RWPE2 (cell line): ENCODE results near the gene ARFGEF3.
"Not testable (repeated sequence)": the region's sequence is repeated elsewhere in the genome, so short reads cannot be mapped to it uniquely, and the experiment has no call there.

Experiments
- ATAC-seq: fragments of 200-7000 bp; cut with Tn5 transposase; 3 replicates; pipeline ENCODE4 v1.9.1; 2021; ENCODE audit warnings: low read depth
- DNase-seq: peaks from one replicate; pipeline ENCODE4 v3.0.0-alpha.2; 2020; ENCODE audit warnings: low spot score
- H3K27ac ChIP-seq: fragments of 450-650 bp; 2 replicates; pipeline ENCODE4 v1.5.1; 2017; ENCODE audit warnings: mild to moderate bottlenecking; ENCODE audit not compliant: poor library complexity, severe bottlenecking
- H3K27me3 ChIP-seq: fragments of 250-450 bp; sonication (Bioruptor Pico); 2 replicates; pipeline ENCODE4 v1.5.1; 2021; ENCODE audit warnings: mild to moderate bottlenecking, moderate library complexity; ENCODE audit not compliant: insufficient read depth, poor library complexity, severe bottlenecking
- H3K36me3 ChIP-seq: fragments of 250-450 bp; sonication (Bioruptor Pico); 2 replicates; pipeline ENCODE4 v1.5.1; 2020; ENCODE audit warnings: low read depth, mild to moderate bottlenecking, moderate library complexity
- H3K4me1 ChIP-seq: fragments of 250-450 bp; sonication (Bioruptor Pico); 2 replicates; pipeline ENCODE4 v1.5.1; 2021; ENCODE audit warnings: mild to moderate bottlenecking, moderate library complexity; ENCODE audit not compliant: insufficient read depth, poor library complexity, severe bottlenecking
- H3K4me3 ChIP-seq: fragments of 250-450 bp; sonication (Bioruptor Pico); 2 replicates; pipeline ENCODE4 v1.5.1; 2021; ENCODE audit warnings: mild to moderate bottlenecking, moderate library complexity; ENCODE audit not compliant: severe bottlenecking
- H3K9me3 ChIP-seq: fragments of 250-450 bp; sonication (Bioruptor Pico); 2 replicates; pipeline ENCODE4 v1.5.1; 2021; ENCODE audit warnings: mild to moderate bottlenecking, moderate library complexity; ENCODE audit not compliant: severe bottlenecking
- TF ChIP-seq, protein P1 (sequence below): fragments of 450-650 bp; IDR thresholded peaks from one replicate; pipeline ENCODE4 v1.5.1; 2017; ENCODE audit warnings: mild to moderate bottlenecking, moderate library complexity; ENCODE audit not compliant: poor library complexity, severe bottlenecking

The ARFGEF3 gene

DNA sequence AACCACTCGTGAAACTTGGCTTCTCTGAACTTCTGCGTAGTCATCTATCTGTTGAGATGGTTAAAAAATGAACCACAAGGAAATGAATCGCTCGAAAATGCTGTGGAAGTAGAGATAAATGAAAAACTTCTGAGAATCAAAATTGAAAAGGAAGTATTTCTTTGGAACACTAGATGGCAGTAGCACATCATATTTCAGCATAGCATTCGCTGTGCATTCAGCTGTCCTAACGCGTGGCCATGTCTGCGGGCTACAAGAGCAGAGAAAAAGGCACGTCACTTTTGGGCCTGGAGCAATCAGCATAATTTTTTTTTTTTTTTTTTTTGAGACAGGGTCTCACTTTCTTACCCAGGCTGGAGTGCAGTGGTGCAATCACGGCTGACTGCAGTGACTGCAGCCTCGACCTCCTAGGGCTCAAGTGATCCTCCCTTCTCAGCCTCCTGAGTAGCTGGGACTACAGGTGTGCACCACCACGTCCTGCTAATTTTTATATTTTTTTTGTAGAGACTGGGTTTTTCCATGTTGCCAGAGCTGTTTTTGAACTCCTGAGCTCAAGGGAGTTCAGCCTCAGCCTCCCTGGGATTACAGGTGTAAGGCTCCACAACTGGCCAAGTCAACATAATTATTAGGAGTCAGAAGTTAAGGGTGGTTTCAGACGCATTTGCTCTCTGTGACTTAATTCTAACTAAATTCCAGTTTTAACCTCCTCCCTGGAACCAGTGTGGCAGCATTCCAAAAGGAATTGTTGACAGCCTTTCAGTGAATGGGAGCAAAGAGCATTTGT lies 45.7 kb upstream of the ARFGEF3 start:
- H3K9me3 ChIP-seq = no peaks in the 10 kb centered on the region
- TF ChIP-seq, protein P1, sequence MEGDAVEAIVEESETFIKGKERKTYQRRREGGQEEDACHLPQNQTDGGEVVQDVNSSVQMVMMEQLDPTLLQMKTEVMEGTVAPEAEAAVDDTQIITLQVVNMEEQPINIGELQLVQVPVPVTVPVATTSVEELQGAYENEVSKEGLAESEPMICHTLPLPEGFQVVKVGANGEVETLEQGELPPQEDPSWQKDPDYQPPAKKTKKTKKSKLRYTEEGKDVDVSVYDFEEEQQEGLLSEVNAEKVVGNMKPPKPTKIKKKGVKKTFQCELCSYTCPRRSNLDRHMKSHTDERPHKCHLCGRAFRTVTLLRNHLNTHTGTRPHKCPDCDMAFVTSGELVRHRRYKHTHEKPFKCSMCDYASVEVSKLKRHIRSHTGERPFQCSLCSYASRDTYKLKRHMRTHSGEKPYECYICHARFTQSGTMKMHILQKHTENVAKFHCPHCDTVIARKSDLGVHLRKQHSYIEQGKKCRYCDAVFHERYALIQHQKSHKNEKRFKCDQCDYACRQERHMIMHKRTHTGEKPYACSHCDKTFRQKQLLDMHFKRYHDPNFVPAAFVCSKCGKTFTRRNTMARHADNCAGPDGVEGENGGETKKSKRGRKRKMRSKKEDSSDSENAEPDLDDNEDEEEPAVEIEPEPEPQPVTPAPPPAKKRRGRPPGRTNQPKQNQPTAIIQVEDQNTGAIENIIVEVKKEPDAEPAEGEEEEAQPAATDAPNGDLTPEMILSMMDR = peak; percentile 81
- ATAC-seq (peak; percentile 73), DNase-seq (no peak)
- H3K27me3 ChIP-seq = no peaks in the 10 kb centered on the region
- H3K27ac ChIP-seq = no peak overlapping the region
- no peaks in the 10 kb centered on the region for H3K4me1 ChIP-seq
- H3K36me3 ChIP-seq = no peaks in the 10 kb centered on the region
- no peak overlapping the region for H3K4me3 ChIP-seq

DNA sequence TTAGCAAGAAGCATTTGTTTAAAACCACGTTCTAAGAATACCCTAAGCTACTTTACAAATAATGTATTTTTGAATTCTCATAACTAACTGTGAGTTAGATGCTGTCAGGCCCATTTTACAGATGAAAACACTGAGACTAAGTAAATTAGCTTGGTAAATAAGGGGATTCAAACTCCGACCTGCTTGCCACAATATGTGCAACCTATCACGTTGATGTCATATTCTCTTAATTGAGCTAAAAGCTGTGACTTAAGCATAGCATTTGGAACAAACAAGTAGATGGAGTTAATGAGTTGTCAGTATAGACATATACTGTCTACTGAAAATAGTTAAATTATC lies 45.1 kb upstream of the ARFGEF3 start:
- Histone ChIP-seq H3K9me3 (no peaks in the 10 kb centered on the region), H3K27ac (no peak overlapping the region), H3K4me3 (no peak overlapping the region), H3K36me3 (no peaks in the 10 kb centered on the region), H3K4me1 (no peaks in the 10 kb centered on the region), H3K27me3 (no peaks in the 10 kb centered on the region)
- ATAC-seq = no peak
- TF ChIP-seq, protein P1 = no peak
- no peak for DNase-seq

- TF ChIP-seq, protein P1 = no peak
- Histone ChIP-seq H3K4me1 (no peaks in the 10 kb centered on the region), H3K27me3 (no peaks in the 10 kb centered on the region), H3K27ac (no peak overlapping the region), H3K36me3 (no peaks in the 10 kb centered on the region), H3K4me3 (no peak overlapping the region), H3K9me3 (no peaks in the 10 kb centered on the region)
- DNase-seq = no peak
- ATAC-seq = no peak
Observed at GRCh38 chr6:138117376-138117914, 44.3 kb upstream of the ARFGEF3 start.

DNA sequence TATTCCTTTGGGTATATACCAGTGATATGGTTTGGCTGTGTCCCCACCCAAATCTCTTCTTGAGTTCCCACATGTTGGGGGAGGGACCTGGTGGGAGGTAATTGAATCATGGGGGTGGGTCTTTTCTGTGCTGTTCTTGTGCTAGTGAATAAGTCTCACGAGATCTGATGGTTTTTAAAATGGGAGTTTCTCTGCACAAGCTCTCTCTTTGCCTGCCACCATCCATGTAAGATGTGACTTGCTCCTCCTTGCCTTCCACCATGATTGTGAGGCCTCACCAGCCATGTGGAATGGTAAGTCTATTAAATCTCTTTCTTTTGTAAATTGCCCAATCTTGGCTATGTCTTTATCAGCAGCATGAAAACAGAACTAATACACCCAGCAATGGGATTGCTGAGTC lies 42.5 kb upstream of the ARFGEF3 start:
- not testable (repeated sequence) for H3K4me3 ChIP-seq, H3K36me3 ChIP-seq, H3K4me1 ChIP-seq, DNase-seq, H3K27me3 ChIP-seq, ATAC-seq, H3K9me3 ChIP-seq, H3K27ac ChIP-seq

- DNase-seq (no peak), ATAC-seq (no peak)
- Histone ChIP-seq H3K4me3 (no peak overlapping the region), H3K9me3 (no peaks in the 10 kb centered on the region), H3K27me3 (no peaks in the 10 kb centered on the region), H3K4me1 (no peaks in the 10 kb centered on the region), H3K27ac (no peak overlapping the region), H3K36me3 (no peaks in the 10 kb centered on the region)
- TF ChIP-seq, protein P1 = no peak
Observed at GRCh38 chr6:138119976-138120375, 41.8 kb upstream of the ARFGEF3 start.
